Upper lobe of left lung (tissue), 4 donors: ENCODE measurements around the gene B9D2.

Source experiments
- EP300 ChIP-seq, 4 donors: sonication (generic); formaldehyde crosslinking; IDR thresholded peaks; one replicate each; pipeline ENCODE4 v1.5.1; 2017; ENCODE audit warnings: antibody characterized with exemption in 4 of 4, control low read depth in 2 of 4
- POLR2A ChIP-seq, 4 donors: fragments of 450-650 bp; IDR thresholded peaks; one replicate each; pipeline ENCODE4 v1.5.1; 2016 to 2017; ENCODE audit warnings: antibody characterized with exemption in 4 of 4, mild to moderate bottlenecking in 2 of 4
- POLR2AphosphoS5 ChIP-seq, 2 donors: sonication (generic); formaldehyde crosslinking; IDR thresholded peaks; one replicate each; pipeline ENCODE4 v1.5.1; 2017; ENCODE audit warnings: antibody characterized with exemption in 2 of 2
- TF ChIP-seq, protein P1 (sequence below), 6 experiments: fragments of 450-650 bp in 4 of 6; fragments of 200-600 bp in 2 of 6; sonication (generic) in 2 of 6; IDR thresholded peaks; one replicate each; pipeline ENCODE4 v1.5.1; 2016 to 2019; ENCODE audit warnings: antibody characterized with exemption in 6 of 6

DNA sequence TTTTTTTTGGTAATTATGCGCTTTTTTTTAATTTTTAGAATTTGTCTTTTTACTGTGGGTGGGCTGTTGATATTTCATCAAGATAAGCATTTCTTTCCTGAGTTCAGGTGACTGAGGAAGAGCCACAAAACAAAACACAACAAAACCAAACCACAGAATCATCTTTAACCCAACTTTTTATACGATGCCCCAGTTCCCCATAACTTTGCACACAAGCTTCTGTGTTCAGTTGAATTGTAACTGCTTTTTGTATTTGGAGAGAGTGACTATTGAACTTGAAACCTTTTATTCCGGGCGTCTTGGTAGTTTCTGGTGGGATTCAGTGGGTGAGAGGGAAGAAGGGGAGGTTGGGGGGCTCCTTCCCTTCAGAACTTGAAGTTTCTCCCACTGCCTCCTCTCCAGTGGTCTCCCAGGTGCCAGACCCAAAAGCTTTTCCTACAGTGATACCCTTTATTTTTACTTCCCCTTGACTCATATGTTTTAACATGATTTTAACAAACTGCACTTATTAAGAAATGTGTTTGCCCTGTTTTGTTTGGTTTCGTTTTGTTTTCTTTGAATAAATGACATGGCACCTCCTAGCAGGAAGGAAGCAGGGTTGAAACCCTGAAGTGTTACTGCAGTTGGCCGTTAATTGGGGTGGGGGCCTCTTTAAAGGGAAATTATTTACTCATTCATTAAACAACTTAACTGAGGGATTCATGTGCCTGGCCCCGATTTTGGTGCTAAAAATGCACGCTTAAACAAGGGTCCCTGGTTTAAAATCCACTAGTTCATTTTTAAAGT is 56.7 kb downstream of the B9D2 start:
- TF ChIP-seq, protein P1, sequence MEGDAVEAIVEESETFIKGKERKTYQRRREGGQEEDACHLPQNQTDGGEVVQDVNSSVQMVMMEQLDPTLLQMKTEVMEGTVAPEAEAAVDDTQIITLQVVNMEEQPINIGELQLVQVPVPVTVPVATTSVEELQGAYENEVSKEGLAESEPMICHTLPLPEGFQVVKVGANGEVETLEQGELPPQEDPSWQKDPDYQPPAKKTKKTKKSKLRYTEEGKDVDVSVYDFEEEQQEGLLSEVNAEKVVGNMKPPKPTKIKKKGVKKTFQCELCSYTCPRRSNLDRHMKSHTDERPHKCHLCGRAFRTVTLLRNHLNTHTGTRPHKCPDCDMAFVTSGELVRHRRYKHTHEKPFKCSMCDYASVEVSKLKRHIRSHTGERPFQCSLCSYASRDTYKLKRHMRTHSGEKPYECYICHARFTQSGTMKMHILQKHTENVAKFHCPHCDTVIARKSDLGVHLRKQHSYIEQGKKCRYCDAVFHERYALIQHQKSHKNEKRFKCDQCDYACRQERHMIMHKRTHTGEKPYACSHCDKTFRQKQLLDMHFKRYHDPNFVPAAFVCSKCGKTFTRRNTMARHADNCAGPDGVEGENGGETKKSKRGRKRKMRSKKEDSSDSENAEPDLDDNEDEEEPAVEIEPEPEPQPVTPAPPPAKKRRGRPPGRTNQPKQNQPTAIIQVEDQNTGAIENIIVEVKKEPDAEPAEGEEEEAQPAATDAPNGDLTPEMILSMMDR (IDR thresholded peaks at IDR 0.05) = no peak
- TF ChIP-seq EP300 (IDR thresholded peaks at IDR 0.05) (no peak), POLR2AphosphoS5 (IDR thresholded peaks at IDR 0.05) (no peak), POLR2A (IDR thresholded peaks at IDR 0.05) (no peak)
